Retinal pigment epithelial cell (primary cell): ENCODE measurements around the gene LIN52.
A peak's percentile ranks its signal among the peaks of the same experiment; 100 is the strongest.

Source experiments
- DNase-seq: peaks from one replicate; pipeline ENCODE4 v3.0.0-alpha.2; 2010; ENCODE audit warnings: low read depth
- H3K4me3 ChIP-seq: 2 replicates; pipeline ENCODE4 v1.5.1; 2011; ENCODE audit warnings: mild to moderate bottlenecking, low read length, control low read depth, moderate library complexity
- CTCF ChIP-seq: conservative IDR thresholded peaks from 2 replicates; pipeline ENCODE4 v1.5.1; 2011; ENCODE audit warnings: low read depth, low read length, control low read depth, inconsistent platforms

Gene LIN52

GRCh38 chr14:74244115-74244514, 159.4 kb downstream of the LIN52 start:
- DNase-seq, result no peak
- TF ChIP-seq CTCF, result peak; percentile 15
- H3K4me3 ChIP-seq, result no peak overlapping the region

- no peak overlapping the region for H3K4me3 ChIP-seq
- TF ChIP-seq CTCF, result no peak
- DNase-seq, result no peak
These were observed 160.5 kb downstream of the LIN52 start for GRCh38 chr14:74245292-74245691.

- no peak overlapping the region for H3K4me3 ChIP-seq
- DNase-seq, result no peak
- TF ChIP-seq CTCF, result no peak
These were observed 161.8 kb downstream of the LIN52 start for GRCh38 chr14:74246542-74246941.

GRCh38 chr14:74248017-74248416, 163.3 kb downstream of the LIN52 start:
- TF ChIP-seq CTCF, result no peak
- DNase-seq, result no peak
- H3K4me3 ChIP-seq, result no peak overlapping the region

GRCh38 chr14:74249433-74250375, 164.9 kb downstream of the LIN52 start:
- TF ChIP-seq CTCF, result no peak
- H3K4me3 ChIP-seq, result no peak overlapping the region
- no peak for DNase-seq
